HepG2 (cell line): Measurements from ENCODE around the gene SYNDIG1.

ENCODE experiments used
- ARID3A ChIP-seq: IDR thresholded peaks from 2 replicates; pipeline ENCODE4 v1.6.1; 2012; ENCODE audit warnings: low read depth, low read length, improper control_type of control experiment
- CREM ChIP-seq, 2 experiments: sonication (generic) in 1 of 2; formaldehyde crosslinking in 1 of 2; IDR thresholded peaks; 2 replicates each; pipeline versions ENCODE4 v1.4.0 to v1.6.1; 2016 to 2020; ENCODE audit warnings: antibody characterized with exemption in 1 of 2, mild to moderate bottlenecking in 1 of 2, missing genetic modification reagents in 1 of 2
- CTCF ChIP-seq: sonication (generic); formaldehyde crosslinking; IDR thresholded peaks from 2 replicates; pipeline ENCODE4 v1.5.0; 2020; ENCODE audit warnings: mild to moderate bottlenecking, missing genetic modification reagents, moderate library complexity
- FOXA1 ChIP-seq, 2 experiments: fragments of 450-650 bp in 1 of 2; sonication (generic) in 1 of 2; formaldehyde crosslinking in 1 of 2; IDR thresholded peaks; 2 replicates each; pipeline versions ENCODE4 v1.4.0 to v1.6.1; 2016 to 2020; ENCODE audit warnings: missing genetic modification reagents in 1 of 2
- IRF2 ChIP-seq: IDR thresholded peaks from 2 replicates; pipeline ENCODE4 v1.6.1; 2018; ENCODE audit warnings: missing genetic modification reagents, missing compliant biosample characterization
- KLF11 ChIP-seq: IDR thresholded peaks from 2 replicates; pipeline ENCODE4 v1.6.1; 2016; ENCODE audit warnings: missing compliant biosample characterization
- NBN ChIP-seq: fragments of 450-650 bp; conservative IDR thresholded peaks from 2 replicates; pipeline ENCODE4 v1.6.1; 2017
- POLR2A ChIP-seq, 2 experiments: IDR thresholded peaks; 2 replicates each; pipeline ENCODE4 v1.6.1; 2011; ENCODE audit warnings: low read depth in 2 of 2, low read length in 2 of 2, mild to moderate bottlenecking in 1 of 2, moderate library complexity in 1 of 2; ENCODE audit not compliant: insufficient read depth in 1 of 2
- POLR2AphosphoS2 ChIP-seq: IDR thresholded peaks from 2 replicates; pipeline ENCODE4 v1.6.1; 2011; ENCODE audit warnings: low read depth, low read length, improper control_type of control experiment
- RAD21 ChIP-seq: fragments of 450-650 bp; formaldehyde crosslinking; IDR thresholded peaks from 2 replicates; pipeline ENCODE4 v1.5.0; 2020; ENCODE audit warnings: mild to moderate bottlenecking
- ZNF614 ChIP-seq: IDR thresholded peaks from 2 replicates; pipeline ENCODE4 v1.6.1; 2018; ENCODE audit warnings: missing biosample characterization, missing genetic modification reagents, inconsistent platforms, borderline replicate concordance
- TF ChIP-seq, protein P1 (sequence below): sonication (generic); formaldehyde crosslinking; IDR thresholded peaks from 2 replicates; pipeline ENCODE4 v1.4.0; 2020; ENCODE audit warnings: missing genetic modification reagents
- TF ChIP-seq, protein P2 (sequence below): sonication (generic); formaldehyde crosslinking; conservative IDR thresholded peaks from 2 replicates; pipeline ENCODE4 v1.4.0; 2020; ENCODE audit warnings: mild to moderate bottlenecking, missing genetic modification reagents, moderate library complexity
- TF ChIP-seq, protein P3 (sequence below): sonication (generic); formaldehyde crosslinking; IDR thresholded peaks from 2 replicates; pipeline ENCODE4 v1.9.0; 2021; ENCODE audit warnings: missing genetic modification reagents, borderline replicate concordance

GRCh38 chr20:24436160-24436559 lies 33.3 kb upstream of the SYNDIG1 start:
- TF ChIP-seq IRF2 (CRISPR knock-in tag) (no peak), POLR2A (IDR thresholded peaks at IDR 0.05; ENCODE audit: insufficient read depth in 1 of 2, low read depth in 2 of 2, low read length in 2 of 2) (no peak), FOXA1 (IDR thresholded peaks at IDR 0.05) (no peak), FOXA1 (CRISPR knock-in tag; IDR thresholded peaks at IDR 0.05) (no peak), NBN (no peak), CTCF (CRISPR knock-in tag) (no peak), POLR2AphosphoS2 (no peak), RAD21 (CRISPR knock-in tag) (no peak), CREM (IDR thresholded peaks at IDR 0.05) (no peak), CREM (CRISPR knock-in tag; IDR thresholded peaks at IDR 0.05) (no peak), ARID3A (no peak), KLF11 (CRISPR knock-in tag) (no peak), ZNF614 (no peak)
- TF ChIP-seq, protein P1, sequence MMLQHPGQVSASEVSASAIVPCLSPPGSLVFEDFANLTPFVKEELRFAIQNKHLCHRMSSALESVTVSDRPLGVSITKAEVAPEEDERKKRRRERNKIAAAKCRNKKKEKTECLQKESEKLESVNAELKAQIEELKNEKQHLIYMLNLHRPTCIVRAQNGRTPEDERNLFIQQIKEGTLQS (CRISPR knock-in tag), result no peak
- TF ChIP-seq, protein P2, sequence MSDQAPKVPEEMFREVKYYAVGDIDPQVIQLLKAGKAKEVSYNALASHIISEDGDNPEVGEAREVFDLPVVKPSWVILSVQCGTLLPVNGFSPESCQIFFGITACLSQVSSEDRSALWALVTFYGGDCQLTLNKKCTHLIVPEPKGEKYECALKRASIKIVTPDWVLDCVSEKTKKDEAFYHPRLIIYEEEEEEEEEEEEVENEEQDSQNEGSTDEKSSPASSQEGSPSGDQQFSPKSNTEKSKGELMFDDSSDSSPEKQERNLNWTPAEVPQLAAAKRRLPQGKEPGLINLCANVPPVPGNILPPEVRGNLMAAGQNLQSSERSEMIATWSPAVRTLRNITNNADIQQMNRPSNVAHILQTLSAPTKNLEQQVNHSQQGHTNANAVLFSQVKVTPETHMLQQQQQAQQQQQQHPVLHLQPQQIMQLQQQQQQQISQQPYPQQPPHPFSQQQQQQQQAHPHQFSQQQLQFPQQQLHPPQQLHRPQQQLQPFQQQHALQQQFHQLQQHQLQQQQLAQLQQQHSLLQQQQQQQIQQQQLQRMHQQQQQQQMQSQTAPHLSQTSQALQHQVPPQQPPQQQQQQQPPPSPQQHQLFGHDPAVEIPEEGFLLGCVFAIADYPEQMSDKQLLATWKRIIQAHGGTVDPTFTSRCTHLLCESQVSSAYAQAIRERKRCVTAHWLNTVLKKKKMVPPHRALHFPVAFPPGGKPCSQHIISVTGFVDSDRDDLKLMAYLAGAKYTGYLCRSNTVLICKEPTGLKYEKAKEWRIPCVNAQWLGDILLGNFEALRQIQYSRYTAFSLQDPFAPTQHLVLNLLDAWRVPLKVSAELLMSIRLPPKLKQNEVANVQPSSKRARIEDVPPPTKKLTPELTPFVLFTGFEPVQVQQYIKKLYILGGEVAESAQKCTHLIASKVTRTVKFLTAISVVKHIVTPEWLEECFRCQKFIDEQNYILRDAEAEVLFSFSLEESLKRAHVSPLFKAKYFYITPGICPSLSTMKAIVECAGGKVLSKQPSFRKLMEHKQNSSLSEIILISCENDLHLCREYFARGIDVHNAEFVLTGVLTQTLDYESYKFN (CRISPR knock-in tag), result no peak
- TF ChIP-seq, protein P3, sequence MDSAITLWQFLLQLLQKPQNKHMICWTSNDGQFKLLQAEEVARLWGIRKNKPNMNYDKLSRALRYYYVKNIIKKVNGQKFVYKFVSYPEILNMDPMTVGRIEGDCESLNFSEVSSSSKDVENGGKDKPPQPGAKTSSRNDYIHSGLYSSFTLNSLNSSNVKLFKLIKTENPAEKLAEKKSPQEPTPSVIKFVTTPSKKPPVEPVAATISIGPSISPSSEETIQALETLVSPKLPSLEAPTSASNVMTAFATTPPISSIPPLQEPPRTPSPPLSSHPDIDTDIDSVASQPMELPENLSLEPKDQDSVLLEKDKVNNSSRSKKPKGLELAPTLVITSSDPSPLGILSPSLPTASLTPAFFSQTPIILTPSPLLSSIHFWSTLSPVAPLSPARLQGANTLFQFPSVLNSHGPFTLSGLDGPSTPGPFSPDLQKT (CRISPR knock-in tag), result no peak
